Thoracic aorta (tissue), 2 donors: ENCODE measurements around the gene AIDA. TPM values are rescaled to one million over a fixed set of nuclear protein-coding genes. Genes with fewer than 3 reads are reported as not detected.
"Not testable (repeated sequence)": the region's sequence is repeated elsewhere in the genome, so short reads cannot be mapped to it uniquely, and the experiment has no call there.

ENCODE experiments used
- ATAC-seq: fragments of 150-250 bp; one replicate; pipeline ENCODE4 v1.8.0; 2017; ENCODE audit warnings: low read depth; ENCODE audit not compliant: insufficient number of reproducible peaks, low FRiP score
- DNase-seq: peaks from one replicate; pipeline ENCODE4 v3.0.0-alpha.2; 2020; ENCODE audit warnings: low spot score
- H3K27ac ChIP-seq, 2 donors: fragments of 200-600 bp; sonication (generic); 1 replicate in 1 of 2; 2 replicates in 1 of 2; pipeline ENCODE4 v1.5.1; 2016; ENCODE audit warnings: mild to moderate bottlenecking in 2 of 2, moderate library complexity in 2 of 2
- H3K27me3 ChIP-seq: fragments of 200-600 bp; sonication (generic); replicated peaks from 2 replicates; pipeline ENCODE4 v1.6.0; 2016; ENCODE audit warnings: mild to moderate bottlenecking; ENCODE audit not compliant: insufficient read depth
- H3K36me3 ChIP-seq: fragments of 200-600 bp; sonication (generic); one replicate; pipeline ENCODE4 v1.5.1; 2016
- H3K4me1 ChIP-seq, 2 donors: fragments of 200-600 bp; sonication (generic); 1 replicate in 1 of 2; 2 replicates in 1 of 2; pipeline versions ENCODE4 v1.5.1 to v1.6.0; 2016; ENCODE audit warnings: low read depth in 2 of 2, mild to moderate bottlenecking in 1 of 2; ENCODE audit not compliant: control insufficient read depth in 1 of 2
- H3K4me3 ChIP-seq: fragments of 200-600 bp; sonication (generic); 2 replicates; pipeline ENCODE4 v1.5.1; 2016; ENCODE audit warnings: mild to moderate bottlenecking
- H3K9me3 ChIP-seq: fragments of 200-600 bp; sonication (generic); 2 replicates; pipeline ENCODE4 v1.5.1; 2016
- total RNA-seq, 2 donors: library from RNA; depleted of rRNA; stranded (reverse); fragments of >200 nt; gene quantifications; one replicate each; pipeline versions ENCODE4 v1.1.0 to v1.2.3, GENCODE V29; 2016
- TF ChIP-seq, protein P1 (sequence below): fragments of 200-600 bp; sonication (generic); IDR thresholded peaks from one replicate; pipeline ENCODE4 v1.5.1; 2019; ENCODE audit warnings: antibody characterized with exemption

Gene AIDA
- total RNA-seq, 2 donors from 2014 or later = 59.2 to 61.7 TPM

DNA sequence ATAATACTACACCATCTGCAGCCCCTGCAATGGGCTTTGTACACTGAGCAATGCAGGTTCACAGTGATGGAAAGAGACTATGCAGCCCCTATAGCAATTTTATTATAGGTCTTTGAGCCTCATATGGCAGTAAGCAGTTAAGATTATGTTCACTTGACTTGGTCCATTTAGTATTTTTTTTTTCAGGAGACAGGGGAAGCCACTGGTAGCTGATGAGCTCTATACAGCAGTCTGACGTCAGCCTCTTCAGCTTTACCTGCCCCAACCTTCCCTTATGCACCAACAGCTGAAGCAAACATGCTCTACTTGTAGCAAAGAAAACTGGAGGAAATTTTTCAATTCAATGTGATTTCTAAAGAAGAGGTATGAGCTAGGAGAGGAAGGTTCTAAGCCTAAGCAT is 32.2 kb downstream of the AIDA start:
- ATAC-seq = no peak
- TF ChIP-seq, protein P1, sequence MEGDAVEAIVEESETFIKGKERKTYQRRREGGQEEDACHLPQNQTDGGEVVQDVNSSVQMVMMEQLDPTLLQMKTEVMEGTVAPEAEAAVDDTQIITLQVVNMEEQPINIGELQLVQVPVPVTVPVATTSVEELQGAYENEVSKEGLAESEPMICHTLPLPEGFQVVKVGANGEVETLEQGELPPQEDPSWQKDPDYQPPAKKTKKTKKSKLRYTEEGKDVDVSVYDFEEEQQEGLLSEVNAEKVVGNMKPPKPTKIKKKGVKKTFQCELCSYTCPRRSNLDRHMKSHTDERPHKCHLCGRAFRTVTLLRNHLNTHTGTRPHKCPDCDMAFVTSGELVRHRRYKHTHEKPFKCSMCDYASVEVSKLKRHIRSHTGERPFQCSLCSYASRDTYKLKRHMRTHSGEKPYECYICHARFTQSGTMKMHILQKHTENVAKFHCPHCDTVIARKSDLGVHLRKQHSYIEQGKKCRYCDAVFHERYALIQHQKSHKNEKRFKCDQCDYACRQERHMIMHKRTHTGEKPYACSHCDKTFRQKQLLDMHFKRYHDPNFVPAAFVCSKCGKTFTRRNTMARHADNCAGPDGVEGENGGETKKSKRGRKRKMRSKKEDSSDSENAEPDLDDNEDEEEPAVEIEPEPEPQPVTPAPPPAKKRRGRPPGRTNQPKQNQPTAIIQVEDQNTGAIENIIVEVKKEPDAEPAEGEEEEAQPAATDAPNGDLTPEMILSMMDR = no peak
- Histone ChIP-seq H3K27me3 (no peaks in the 10 kb centered on the region), H3K27ac (no peak overlapping the region), H3K4me1 (no peaks in the 10 kb centered on the region), H3K9me3 (no peaks in the 10 kb centered on the region), H3K4me3 (no peak overlapping the region), H3K36me3 (peaks cover 7% of the 10 kb centered on the region)
- DNase-seq = no peak

DNA sequence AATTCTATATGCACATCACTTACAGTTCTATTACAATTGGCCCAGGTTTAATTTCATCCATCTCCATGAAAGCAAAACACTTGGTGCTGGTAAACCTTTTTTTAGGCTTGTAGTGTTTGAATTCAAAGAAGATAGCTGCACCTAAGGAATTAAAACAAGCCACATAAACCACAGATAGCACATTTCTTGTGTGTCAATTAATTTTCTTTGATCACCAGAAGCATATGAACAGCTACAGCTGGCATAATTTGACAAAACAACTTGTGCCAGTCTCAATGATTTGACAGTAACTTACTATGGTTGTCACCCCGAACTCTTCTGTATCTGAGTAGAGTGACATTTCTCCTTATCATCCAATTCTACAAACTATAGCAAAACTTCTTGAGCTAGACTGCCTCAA is 42.2 kb downstream of the AIDA start:
- Histone ChIP-seq H3K27ac (no peak overlapping the region), H3K36me3 (peaks cover 37% of the 10 kb centered on the region)

DNA sequence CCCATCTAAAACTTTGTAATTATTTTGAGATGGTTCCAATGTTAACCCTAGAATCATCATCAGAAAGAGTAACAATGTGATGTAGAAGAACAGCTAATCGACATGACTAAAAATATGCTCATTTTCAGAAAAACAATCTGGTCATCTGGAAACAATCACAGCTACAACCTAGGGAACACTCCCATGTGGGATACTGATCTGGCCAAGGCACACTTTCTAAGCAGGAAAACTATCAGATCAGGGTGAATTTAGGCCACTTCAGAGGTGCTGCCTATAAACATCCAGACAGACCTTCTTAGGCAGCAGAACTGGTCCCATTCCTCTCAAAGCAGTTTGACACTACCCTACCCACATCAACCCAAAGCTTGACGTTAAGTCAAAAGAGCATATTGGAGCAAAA is 43.2 kb downstream of the AIDA start:
- not testable (repeated sequence) for ATAC-seq, H3K27ac ChIP-seq, DNase-seq, H3K9me3 ChIP-seq, H3K4me3 ChIP-seq, H3K4me1 ChIP-seq, H3K27me3 ChIP-seq
- H3K36me3 ChIP-seq = peaks cover 43% of the 10 kb centered on the region

More for the DNA sequence above, 42.2 kb downstream of the AIDA start:
- H3K4me1 ChIP-seq = no peaks in the 10 kb centered on the region
- no peak overlapping the region for H3K4me3 ChIP-seq
- DNase-seq (no peak), ATAC-seq (no peak)
- TF ChIP-seq, protein P1 = no peak
- no peaks in the 10 kb centered on the region for H3K9me3 ChIP-seq
- H3K27me3 ChIP-seq = no peaks in the 10 kb centered on the region

DNA sequence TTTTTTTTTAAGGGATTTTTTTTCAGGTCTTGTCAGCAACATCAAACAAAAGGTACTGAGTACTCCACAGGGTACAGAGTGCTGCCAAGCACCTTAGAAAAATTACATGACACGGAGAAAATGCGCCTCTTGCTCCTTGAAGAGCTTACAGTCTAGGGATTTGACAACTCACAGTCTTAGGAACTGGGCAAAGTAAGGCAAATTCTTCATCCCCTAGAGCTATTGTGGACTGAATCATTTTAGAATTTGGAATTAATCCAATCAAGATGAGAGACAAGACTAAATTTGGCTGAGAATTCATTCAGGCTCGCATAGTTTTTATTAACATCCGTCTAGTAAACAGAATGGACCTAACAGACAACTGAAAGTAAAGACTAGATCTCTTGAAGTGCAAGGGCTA is 44.1 kb downstream of the AIDA start:
- H3K4me1 ChIP-seq, ATAC-seq, H3K9me3 ChIP-seq, H3K27ac ChIP-seq, DNase-seq, H3K27me3 ChIP-seq, H3K4me3 ChIP-seq: not testable (repeated sequence)
- peaks cover 43% of the 10 kb centered on the region for H3K36me3 ChIP-seq

DNA sequence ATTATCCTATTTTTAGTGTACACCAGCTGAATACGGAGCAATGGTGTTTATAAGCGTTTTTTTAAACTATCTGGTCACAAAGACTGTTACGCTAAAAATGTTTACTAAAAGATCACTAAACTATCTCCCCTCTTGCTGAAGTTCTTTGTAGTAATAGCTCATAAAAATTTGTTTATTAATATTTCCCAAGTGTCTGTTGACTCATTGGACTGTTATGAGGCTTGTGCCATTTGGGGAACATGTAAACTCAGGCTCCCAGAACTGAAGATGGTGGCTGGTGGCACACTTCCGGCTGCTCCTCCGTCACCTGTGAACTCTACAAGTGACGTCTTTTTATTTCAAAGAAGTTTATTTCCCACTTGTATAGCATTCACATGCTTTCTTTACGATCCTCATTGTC is 46.3 kb downstream of the AIDA start:
- H3K36me3 ChIP-seq = peaks cover 45% of the 10 kb centered on the region
- H3K9me3 ChIP-seq = no peaks in the 10 kb centered on the region
- no peak for DNase-seq
- H3K4me3 ChIP-seq = no peak overlapping the region
- no peaks in the 10 kb centered on the region for H3K27me3 ChIP-seq
- H3K27ac ChIP-seq = no peak overlapping the region
- no peaks in the 10 kb centered on the region for H3K4me1 ChIP-seq
- TF ChIP-seq, protein P1 = no peak
- ATAC-seq = no peak

DNA sequence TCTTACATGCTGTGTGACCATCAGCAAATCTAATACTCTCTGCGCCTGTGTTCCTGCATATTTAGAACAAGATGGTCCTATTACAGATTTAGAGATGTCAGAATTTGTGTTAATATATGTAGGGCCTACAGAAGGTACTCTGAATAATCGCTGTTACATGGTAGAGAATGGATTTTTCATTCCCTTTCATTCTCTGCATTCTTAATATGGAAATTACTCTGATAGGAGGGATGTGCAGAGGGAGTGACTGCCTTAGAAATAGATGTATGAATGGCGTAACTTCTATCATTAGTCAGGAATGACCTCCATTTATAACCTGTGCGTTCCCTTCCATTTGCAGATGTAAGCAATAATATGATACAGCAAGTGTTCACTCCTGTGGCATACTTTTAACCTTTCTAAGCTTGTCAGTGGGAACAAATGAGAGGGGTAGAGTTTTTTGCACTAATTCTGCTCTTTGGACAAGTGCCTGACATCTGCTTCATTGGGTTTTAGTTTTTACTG is 48.8 kb downstream of the AIDA start:
- no peak for DNase-seq
- ATAC-seq = no peak

More for the DNA sequence above, 48.8 kb downstream of the AIDA start:
- no peak overlapping the region for H3K4me3 ChIP-seq
- no peaks in the 10 kb centered on the region for H3K4me1 ChIP-seq
- TF ChIP-seq, protein P1 = no peak
- no peak overlapping the region for H3K27ac ChIP-seq
- H3K9me3 ChIP-seq = no peaks in the 10 kb centered on the region
- peaks cover 65% of the 10 kb centered on the region for H3K36me3 ChIP-seq
- H3K27me3 ChIP-seq = no peaks in the 10 kb centered on the region
